Activated CD8-positive, alpha-beta memory T cell treated with anti-CD3 and anti-CD28 coated beads, Interleukin-2, amount 50 U/mL, for 4 hours (primary cell): ENCODE data around the gene PSMA7.

ENCODE experiments used
- DNase-seq: peaks from one replicate; pipeline ENCODE4 v3.0.0-alpha.2; 2020

PSMA7 gene

DNA sequence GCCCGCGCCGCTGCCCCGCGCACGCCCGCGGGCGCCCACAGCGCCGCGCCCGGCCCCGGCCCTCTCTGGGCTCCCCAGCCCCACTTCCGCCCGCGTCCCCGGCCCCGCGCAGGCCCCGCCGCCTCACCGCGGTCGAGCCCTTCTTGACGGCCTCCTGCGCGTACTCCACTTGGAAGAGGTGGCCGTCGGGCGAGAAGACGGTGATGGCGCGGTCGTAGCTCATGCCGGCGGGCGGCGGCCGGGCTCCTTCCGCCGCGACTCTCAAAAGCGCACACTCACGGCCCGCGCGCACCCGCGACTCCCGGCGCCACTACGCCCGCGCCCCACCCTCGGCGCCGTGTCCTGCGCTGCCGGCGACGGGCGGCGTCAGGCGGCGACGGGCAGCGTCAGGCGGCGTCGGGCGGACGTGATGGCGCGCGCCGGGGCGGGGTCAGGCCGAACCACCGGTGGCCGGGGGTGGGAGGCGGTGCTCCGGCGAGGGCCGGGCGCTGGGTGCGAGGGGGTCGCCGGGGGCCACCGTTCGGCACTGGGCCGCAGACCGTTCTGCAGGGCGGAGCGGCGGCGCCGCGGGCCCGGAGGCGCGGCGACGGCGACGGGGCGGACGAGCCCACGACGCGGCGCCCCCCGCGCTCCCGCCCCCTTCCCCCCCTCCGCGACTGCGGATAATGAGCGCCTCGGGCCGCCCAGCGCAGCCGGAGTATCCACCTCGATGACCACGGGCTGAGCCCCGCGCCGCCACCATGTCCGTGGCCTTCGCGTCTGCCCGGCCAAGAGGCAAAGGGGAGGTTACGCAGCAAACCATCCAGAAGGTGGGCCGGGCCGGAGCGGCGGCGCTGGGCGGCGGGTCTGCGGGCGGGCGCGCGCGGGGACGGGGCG is at the start of gene PSMA7, which contains the start of gene SS18L1:
PSMA7 (minus strand) TSS at position 314 of the 876 bp plus-strand sequence; CDS start at position 223, 91 bp downstream.
SS18L1 (plus strand) TSS at position 689 of the 876 bp plus-strand sequence; CDS start at position 741, 52 bp downstream.
- DNase-seq, result peak; percentile 85

DNA sequence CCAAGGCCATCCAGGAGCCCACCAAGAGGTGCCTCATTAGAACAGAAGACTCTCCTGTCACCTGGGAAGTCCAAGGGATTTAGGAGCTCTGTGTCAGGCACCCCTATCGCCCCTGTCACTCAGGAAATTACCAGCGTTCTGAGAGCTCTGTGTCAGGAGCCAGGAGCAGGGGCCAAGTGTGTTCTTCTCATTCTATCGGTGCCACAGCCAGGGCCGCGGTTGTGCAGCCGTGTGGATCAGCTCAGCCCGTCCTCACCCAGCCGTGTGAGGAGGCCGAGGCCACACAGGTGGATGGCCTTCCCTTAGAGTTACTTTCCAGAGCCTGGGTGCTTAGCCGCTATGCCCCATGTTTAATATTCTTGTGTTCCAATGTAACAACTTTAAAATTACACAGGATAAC is 49.4 kb upstream of the PSMA7 start:
- DNase-seq, result no peak

DNA sequence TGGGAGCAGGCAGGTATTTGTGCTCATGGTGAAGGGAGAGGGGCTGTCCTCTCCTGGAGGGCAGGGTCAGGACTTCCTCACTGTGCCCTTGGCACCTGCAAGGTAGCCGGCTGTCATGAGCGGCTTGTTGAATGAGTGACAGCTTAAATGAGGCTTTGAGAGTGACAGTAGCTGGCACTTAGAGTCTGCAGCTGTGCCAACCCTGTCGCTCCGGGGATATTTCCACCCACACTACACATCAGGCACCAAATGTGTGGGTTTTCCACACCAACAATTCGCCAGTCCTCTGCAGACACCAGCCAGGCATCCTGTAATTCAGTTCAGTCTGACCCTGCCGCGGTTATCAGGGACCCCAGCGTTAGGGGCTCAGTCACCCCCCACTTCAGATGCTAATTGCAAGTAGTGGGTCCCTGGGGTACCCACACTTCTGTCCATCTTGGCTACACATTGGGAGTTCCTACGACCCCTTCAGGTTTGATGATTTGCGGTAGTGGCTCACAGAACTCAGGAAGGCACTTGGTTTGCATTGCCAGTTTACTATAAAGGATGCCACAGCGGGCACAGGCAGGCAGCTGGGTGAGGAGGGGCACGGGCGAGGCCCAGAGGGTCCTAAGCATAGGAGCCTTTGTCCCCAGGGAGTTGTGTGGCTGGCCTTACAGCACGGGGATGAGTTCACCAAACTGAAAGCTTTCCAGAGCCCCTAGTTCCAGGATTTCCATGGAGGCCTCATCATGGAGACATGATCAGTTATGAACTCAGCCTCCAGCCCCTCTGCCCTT is 48.8 kb upstream of the PSMA7 start:
- no peak for DNase-seq

DNA sequence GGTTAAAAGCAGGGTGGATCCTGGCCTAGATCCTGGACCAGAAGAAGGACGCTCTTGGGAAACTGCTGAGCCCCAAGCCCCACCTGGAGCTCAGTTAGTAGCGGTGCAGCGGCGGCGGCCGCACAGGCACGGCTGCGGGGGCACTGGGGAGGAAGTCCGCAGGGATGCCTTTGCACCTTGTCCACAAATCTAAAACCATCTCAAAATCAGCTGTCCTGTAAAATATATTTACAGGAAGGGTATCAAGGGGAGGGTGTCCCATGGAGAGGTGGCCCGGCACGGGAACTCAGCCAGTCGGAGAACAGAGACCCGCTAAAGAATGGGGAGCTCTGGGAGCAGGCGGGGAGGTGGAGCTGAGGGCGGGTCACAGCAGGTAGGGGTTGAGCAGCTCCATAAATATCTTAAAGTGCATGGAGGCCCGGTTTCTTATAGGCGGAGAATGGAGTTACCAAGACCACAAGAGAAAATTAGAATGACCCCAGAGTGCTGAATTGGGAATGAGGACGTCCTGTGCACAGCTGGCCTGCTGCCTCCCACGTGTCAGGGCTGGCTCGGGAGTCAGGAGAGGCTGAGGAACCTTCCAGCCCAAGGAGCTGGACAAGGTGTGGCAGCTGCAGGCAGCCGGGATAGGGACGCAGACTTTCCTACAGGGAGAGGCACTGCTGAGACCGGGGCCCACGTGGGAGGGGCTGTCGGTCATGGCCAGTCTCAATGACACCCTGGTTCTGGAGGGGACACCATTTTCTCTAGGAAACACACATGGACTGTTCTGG is 47.6 kb upstream of the PSMA7 start:
- no peak for DNase-seq

DNA sequence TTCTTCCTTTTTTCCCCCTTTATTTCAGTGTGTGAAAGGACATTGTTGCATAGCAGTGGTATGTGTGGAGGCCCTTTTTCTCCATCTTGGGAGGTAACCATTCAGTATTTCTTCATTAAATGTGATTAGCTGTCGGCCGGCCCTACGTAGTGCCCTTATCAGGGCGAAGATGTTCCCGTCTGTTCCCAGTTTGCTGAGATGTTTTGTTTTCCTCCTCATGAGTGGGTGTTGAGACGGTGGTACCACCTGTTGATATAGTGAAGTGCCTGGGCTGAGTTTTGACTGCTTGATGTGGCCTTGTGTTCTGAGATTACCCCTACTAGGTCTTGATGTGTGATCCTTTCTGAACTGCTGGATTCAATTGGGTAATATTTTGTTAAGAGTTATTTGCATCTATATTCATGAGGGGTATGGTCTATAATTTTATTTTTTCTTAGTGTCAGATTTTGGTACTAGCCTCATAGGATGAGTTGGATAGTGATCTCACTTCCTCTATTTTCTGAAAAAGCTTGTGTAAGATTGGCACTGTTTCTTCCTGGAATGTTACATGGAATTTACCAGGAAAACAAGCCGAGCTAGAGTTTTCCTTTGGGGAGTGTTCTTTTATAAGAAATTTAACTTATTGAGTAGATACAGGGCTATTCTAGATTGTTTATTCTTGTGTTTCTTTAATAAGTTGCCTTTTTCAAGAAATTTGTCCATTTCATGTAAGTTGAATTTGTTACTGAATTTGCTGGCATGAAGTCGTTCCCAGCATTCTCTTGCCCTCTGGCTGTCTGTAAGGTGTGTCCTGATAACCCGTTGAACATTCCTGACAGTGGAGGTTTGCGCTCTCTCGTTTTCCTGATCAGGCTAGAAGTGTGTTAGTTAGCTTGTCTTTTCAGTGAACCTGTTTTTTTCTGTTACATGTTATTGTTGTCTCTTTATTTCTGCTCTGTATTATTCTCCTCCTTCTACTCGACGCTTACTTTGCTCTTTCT is 44.0 kb upstream of the PSMA7 start:
- DNase-seq, result no peak

DNA sequence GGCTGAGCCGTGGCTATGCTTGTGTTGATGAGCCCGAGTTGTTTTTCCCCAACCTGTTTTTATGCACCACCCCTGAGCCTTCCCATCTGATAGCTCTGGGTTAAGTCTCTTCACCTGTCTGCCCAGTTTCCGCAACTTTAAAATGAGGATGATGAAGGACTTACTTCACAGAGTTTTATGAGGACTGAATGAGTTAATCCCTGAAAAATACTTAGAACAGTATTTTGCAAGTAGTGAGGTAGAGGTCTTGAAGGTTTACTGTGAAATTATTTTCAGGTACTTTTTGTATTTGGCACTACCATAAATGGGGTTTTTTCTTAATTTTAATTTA is 42.9 kb upstream of the PSMA7 start:
- DNase-seq, result no peak

DNA sequence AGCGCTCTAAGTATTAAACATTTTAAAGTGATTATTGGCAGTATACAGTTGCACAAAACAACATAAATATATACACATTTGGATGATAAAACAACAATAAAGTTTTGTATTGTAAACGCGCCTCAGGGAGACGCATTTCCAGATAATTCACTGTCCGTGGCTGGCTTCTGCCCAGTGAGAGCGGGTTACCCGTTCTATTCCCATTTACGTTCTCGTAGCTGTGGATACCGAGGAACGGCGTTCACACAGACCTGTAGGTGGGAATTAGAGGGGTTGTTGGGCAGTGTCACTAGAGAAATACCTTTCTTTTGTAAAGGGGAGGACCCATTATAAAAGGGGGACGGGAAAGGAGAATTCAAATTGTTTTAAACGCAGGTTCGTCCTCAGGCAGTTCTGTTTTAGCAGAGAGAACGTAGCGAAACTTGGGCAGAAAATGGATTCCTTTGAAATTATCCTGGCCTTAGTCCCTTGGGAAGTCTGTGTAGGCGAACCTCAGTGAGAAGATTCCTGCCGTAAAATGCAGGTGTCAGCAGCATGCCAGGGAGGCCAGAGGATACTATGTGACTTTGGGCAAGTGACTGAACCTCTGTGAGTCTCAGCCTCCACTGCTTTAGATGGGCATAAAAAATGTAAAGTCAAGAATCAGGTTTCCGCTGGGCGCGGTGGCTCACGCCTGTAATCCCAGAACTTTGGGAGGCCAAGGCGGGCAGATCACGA is 40.4 kb upstream of the PSMA7 start:
- DNase-seq, result no peak

DNA sequence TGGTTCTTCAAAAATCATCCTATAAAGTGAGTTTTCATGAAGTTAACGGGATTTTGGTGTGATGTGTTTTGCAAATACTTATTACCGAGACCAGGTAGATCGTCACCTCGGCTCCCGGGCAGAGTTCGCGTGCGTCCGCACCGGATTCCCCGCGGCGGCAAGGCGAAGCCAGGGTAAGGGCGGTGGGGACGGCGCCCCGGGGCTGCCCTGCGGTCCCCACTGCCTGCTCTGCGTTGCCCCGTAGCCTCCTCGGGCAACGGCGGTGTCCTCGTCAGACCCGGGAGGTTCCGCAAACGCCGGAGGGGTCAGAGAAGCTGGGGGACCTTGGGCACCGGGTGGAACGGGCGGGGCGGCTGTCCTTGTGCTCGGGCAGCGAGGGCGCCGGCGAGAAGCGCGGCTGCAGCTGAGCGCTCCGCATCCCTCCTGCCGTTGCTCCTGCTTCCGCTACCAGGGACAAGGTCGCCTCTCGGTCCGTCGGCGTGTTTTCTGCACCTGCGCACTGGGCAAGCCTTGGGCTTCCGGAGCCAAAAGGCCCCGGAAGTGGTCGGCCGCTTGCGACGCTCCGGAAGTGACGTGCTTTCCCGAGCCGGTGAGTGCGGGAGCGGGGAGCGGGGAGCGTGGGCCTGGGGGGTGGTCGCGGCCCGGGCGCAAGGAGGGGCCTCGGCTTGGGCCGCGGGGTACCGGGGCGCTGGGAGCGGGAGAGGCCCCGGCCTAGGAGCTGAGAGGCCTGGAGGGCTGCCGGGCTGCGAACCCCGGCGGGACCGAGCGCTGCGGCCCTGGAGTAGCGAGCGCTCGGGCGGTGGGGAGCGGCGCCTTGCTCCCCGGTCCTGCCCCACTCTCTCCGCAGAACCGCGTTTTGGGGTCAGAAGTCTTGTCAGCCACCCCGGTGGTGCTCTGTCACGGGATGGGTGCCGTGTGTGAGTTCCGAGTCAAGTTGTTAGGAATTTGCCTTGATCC is 39.6 kb upstream of the PSMA7 start, which contains the start of gene MTG2:
MTG2 (plus strand) TSS at position 560 of the 957 bp plus-strand sequence. CDS start 10,393 bp downstream, outside the sequence.
- peak; percentile 92 for DNase-seq

DNA sequence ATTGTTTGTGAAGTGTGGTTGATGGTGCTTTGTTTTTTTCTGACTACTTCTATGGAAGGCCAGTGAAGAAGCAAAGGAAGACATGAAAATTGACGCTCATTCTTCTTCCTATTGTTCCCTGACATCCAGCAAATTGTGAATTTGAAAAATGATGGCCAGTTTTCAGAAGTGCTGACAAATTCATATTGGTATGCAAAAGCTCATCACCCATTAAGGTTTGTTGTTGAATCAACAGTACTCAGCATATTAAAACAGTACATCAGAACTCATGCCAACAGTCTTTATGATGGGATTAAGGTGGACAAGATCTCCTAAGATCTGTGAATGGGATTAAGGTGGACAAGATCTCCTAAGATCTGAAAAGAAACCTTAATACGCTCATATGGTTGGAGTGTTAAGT is 38.6 kb upstream of the PSMA7 start:
- no peak for DNase-seq

DNA sequence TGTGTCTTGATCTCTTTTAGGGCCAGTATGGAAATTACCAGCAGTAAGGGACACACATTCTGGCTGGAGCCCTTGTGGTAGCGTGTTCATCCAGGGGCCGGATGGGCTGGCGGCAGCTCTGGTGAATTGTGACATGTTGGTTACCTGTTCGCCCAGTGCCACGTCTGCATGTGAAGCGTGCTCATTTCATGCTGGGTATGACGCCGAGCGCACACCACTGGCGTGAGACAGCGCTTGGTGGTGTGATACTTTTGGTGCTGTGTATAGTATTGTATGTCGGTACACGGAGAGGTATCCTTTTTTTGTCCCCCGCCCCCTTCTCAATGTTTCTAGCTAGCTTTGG is 35.9 kb upstream of the PSMA7 start:
- no peak for DNase-seq

DNA sequence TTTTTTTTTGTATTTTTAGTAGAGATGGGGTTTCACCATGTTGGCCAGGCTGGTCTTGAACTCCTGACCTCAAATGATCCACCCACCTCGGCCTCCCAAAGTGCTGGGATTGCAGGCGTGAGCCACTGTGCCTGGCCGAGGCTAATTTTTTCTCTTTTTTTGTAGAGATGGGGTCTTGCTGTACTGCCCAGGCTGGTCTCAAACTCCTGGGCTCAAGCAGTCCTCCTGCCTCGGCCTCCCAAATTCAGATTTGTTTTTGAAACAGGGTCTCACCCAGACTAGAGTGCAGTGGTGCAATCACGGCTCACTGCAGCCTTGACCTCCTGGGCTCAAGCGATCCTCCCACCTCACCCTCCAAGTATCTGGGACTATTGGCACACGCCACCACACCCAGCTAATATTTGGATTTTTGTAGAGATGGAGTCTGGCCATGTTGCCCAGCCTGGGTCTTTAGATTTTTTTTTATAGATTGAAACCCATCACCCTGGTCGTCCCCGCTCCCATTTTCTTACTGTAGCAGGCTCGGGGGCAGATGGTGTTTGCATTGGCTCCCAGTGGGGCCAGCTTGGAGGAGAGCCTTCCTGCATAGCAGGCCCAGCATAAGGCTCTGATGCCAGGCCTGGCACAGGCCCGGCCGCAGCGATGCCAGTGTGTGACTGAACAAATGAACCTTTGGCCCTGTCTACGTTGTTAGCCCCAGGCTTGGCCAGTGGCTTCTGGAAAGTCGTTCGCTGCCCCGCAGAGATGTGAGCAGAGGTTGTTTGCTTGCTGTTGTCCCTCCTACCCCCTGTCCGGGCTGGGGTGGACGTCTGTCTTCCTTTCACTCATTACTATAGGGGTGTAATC is 35.3 kb upstream of the PSMA7 start:
- DNase-seq, result no peak

DNA sequence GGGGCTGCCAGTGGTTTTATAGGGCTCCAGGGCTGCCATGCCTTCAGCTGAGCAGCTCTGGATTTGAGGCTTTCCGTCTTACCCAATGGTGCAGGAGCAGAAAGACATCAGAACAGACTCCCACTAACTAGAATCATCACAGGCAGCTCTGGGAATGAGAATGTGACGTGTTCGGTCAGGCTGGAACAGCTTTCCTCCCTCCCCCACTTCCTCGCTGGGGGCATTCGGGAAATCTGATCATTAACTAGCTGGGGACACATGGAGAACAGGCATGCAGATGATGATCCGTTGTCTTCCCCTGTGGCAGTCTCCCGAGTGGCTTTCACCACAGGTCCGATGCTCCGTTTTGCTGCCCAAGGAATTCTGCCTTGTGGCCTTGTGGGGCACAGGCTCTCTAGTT is 34.1 kb upstream of the PSMA7 start:
- DNase-seq, result no peak

DNA sequence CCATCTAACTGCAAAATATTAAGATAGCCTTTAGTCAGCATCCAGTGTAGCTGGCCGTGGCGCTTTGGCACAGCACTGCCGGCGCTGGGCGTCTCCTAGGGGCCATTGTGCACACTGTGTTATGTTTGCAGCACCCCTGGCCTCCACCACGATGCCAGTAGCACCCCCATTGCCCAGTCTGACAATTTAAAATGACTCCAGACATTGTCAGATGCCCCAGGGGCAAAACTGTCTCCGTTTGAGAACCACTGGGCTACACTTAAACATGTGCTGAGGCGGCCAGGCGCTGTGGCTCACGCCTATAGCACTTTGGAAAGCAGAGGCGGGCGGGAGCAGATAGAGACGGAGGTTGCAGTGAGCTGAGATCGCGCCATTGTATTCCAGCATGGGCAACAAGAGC is 33.7 kb upstream of the PSMA7 start:
- no peak for DNase-seq

DNA sequence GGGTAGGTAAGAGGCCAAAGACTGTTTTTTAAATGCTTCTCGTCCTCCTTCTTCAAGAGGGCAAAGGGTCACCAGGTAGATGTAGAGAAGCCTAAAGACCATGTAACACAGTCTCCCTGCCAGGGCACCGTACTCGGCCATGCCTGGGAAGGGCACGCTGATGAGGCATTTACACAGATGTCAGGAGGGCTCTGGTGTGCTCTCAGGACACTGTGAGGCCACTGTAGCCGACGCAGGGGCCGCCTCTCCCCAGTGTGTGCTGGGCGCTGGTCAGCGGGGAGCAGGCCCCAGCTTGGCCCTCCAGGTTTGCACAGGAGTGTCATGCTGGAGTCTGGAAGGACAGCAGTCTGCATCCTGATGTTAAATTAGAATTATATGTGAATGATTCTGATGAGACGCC is 32.5 kb upstream of the PSMA7 start:
- no peak for DNase-seq

DNA sequence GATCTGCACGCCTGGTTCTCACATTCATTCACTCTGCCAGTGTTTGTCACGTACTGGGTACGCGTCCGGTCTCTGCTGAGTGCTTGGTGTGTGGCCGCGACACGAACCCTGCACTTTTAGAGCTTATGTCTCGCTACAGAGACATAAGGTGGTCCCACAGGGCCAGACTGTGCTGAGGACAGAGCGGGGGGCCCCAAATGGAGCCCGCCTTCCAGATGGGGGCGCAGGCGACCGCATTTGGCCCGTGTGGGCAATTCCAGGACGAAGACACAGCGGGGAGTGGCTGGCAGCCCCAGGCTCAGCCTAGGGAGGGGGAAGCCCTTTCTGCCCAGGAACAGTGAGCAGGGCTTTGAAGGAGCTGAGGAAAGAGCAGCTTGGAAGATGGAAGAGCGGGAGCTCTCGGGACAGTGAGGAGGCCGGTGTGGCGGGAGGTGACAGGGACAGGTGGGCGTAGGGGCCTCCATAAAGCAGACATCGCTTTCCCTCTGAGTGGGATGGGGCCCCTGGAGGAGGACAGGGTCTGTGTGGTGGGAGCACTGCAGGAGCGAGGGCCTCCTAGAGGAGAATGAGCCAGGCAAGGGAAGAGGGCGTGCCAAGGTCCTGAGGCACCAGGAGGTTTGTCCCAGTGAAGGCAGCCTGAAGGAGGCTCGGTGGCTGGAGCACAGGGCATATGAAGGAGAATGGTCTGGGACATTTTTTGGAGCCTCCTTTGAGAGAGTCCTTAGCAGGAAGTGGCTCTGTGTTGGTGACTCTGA is 31.9 kb upstream of the PSMA7 start:
- DNase-seq, result no peak

DNA sequence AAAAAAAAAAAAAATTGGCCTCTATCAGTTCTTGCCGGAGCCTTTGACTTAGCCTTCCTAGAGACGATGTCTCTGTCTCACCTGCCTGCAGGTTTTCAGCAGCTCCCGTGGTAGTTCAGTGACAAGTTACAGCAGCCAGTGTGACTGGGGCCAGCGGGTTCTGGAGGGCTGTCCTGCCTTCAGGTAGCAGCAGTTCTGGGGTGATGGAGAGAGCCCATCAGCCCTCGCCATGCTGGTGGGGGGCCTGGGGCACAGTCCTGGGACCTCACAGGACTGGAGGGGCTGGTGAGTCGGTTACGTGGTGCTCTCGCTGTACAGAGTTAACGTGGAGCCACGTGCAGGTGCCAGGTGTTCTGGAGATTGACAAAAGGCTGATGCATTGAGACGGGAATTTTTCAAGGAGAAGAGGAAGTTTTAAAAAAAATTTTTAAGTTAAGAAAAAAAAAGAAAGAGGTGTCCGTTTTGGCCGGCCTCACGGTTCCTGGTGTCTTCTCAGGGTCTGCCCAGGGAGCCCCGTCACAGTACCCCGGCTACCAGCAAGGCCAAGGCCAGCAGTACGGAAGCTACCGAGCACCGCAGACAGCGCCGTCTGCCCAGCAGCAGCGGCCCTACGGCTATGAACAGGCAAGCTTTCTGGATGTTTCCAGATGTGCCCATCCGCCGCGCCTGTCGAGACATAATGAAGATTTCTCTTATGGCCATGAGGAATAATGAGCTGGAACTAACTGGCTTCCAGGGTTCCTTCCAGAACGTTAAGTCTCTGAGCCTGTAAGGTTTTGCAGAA is 31.0 kb upstream of the PSMA7 start:
- DNase-seq, result no peak

DNA sequence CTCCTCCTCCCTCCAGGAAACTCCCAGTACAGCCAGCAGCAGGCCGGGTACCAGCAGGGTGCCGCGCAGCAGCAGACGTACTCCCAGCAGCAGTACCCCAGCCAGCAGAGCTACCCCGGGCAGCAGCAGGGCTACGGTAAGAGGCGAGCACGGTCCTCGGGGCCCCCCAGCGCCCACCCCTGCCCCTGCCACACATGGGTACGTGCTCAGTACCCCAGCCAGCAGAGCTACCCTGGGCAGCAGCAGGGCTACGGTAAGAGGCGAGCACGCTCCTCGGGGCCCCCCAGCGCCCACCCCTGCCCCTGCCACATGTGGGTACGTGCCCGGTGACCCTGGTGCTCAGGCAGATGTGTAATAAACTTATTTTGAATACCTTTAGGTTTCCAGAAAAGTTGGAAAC is 29.5 kb upstream of the PSMA7 start:
- no peak for DNase-seq

DNA sequence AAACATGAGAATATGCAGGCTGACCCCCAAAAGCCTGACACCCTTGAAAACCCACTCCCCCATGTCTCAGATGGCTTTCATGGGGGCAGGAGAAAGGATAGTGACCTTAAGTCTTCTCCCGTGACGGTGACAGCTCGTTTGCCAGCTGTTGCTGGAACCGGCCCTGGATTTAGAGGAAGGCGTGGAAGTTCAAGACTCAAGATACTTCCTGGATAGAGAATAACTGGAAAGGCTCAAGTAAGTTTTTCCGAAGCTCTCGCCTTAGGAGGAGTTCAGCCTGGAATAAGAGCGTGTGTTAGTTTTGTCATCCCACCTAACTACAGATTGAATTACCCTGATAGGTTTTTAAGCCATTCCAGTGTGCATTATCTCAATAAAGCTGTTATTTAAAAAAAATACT is 28.1 kb upstream of the PSMA7 start:
- no peak for DNase-seq
